ENCODE data around the gene STXBP2. TPM values are rescaled to one million over a fixed set of nuclear protein-coding genes. Genes with fewer than 3 reads are reported as not detected.

STXBP2 gene
- 48.0 TPM for total RNA-seq

DNA sequence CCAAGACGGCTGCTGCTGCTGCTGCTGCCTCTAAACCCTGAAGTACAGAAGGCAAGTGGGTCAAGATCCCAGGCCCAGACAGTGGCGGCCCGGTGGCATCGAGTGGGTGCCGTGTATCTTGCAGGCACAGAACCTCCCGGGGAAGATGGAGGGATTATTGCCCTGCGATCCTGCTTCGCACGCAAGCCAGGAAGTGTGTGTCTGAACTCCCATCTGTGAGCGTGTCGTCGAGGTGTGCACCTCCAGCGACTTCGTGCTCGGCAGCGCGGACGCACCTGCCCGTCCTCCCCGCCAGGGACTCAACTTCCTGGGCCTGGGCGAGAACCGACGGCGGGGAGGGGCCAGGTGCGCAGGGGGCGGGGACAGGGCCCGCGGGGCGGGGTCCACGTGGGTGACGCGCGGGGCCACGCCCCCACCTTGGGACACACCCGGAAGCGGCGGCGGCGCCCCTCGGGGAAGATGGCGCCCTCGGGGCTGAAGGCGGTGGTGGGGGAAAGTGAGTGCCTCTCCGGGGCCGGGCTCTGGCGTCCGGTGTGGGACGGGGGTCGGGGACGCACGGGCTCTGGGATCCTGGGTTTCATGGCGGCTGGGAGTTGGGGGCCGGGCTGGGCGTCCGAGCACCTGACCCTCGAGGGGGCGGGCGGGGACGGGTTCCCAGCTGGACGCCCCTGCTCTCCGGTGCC, at the start of gene STXBP2:
TSS of gene STXBP2 (plus strand) at position 420 of the 683 bp plus-strand sequence. CDS start at position 460, 40 bp downstream.
- peak; percentile 97 for ATAC-seq
- peak; percentile 88 for DNase-seq (ENCODE audit: low spot score)

DNA sequence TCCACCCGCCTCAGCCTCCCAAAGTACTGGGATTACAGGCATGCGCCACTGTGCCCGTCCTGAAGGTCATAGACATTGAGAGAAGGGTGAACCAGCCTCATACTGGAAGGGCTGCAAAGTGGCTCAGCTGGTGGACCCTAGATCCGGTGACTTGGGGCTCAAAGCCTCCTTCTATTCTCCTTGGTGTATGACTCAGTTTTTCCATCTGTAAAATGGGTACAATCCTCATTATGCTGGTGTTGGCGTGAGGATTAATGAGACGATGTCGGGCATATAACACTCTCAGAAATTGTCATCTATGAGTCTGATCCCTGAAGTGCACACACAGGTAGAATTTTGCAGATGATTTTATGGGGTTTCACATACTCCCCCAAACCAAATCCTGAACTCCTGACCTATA, 47.1 kb upstream of the STXBP2 start:
- DNase-seq (ENCODE audit: low spot score) (no peak), ATAC-seq (no peak)

DNA sequence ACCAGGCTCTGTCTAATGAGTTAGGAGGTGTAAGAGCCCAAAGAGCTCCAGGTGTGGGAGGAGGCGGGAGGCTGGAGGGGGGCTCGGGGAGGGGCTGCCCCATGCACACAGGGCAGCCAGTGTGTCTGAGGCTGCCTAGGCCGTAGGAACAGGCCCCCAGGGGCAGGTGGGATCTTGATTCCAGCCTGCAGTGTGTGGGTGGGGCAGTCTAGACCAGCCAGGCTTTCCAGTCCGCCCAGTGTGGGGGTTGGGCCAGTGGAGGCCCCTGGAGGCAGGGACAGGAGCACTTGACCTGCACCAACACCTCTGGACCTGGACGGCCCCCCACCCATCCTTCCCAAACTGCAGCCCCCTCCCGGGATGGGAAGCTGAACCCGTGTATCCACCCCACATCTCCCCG, 46.7 kb upstream of the STXBP2 start:
- DNase-seq (ENCODE audit: low spot score) (no peak), ATAC-seq (no peak)

DNA sequence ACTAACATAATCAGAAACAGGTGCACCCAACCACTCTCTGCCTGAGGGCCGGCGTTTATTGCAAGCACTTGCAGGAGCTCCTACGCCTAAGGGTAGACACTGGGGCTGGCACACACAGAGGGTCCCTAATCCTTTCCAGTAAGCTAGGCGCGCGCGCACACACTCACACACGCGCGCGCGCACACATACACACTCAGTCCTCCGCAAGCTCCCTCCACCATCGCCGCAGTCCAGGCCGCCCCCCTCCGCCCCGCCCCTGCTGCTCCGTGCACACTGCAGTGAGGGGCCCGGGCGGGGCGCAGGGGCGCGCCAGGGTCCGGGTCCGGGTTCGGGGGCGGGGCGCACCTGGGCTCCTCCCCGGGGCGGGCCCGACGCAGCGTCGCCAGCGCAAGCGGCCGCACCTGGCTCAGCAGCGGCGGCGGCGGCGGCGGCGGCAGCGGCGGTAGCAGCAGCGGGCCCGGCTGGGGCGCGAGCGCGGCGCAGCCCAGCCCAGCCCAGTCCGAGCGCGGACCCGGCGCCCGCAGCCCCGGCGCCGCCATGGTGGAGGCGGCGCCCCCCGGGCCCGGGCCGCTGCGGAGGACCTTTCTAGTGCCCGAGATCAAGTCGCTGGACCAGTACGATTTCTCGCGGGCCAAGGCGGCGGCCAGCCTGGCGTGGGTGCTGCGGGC, 41.3 kb upstream of the STXBP2 start, which contains the start of gene CAMSAP3:
TSS of gene CAMSAP3 (plus strand) at position 398 of the 668 bp plus-strand sequence. CDS start at position 538, 140 bp downstream.
- DNase-seq (ENCODE audit: low spot score), result peak; percentile 65
- ATAC-seq, result peak; percentile 93

DNA sequence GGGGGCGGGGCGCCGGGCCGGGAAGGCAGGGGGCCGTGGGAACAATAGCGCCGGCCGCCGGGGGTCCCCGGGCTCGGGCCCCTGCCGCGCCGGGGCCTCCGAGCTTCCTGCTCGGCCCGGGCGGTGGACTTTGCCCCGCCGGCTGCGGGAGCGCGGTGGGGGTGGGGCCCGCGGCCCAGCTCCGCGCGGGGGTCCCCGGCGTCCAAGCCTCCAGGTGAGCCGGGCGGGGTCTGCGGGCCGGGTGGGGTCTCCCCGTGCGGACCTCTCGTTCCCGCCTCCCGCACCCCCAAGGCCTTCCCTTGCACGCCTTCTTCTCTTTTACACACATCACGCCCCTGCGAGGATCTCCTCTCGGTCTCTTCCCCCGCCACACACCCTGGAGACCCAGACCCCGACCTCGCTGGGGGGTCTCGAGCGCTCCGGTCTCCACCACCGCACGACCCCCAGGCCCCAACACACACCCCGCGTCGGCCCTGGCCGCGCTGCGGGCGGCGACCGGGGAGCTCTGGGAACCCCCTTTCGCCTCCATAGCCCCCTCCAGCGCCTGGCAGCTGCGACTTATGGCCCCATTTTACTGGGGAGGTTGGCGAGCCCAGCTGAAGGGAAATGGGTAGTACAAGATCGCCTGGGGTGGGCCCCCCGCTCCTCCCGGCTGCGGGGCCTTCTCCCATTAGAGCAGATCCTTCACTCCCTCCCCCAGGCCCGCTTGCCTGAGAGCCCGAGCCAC, 40.5 kb upstream of the STXBP2 start:
- DNase-seq (ENCODE audit: low spot score), result no peak
- ATAC-seq, result peak; percentile 70

DNA sequence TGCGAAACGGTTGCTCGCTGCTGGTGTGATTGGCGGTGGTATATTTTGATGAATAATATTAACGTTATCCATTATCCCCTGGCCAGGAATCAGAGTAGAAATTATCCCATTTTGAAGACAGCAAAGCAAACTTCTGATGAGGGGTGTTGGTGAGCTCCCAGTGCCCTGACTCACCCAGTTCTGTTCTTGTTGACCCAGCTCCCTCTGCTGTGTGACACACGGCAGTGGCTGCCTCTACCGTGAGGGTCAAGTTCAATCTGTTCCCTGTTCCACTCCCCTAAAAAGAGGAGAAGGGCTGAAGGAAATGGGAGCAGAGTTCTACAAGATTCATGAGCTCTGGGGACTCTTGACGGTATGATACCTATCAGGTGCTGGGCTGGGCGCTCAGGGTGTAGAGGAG, 39.2 kb upstream of the STXBP2 start:
- DNase-seq (ENCODE audit: low spot score) (no peak), ATAC-seq (peak; percentile 14)

DNA sequence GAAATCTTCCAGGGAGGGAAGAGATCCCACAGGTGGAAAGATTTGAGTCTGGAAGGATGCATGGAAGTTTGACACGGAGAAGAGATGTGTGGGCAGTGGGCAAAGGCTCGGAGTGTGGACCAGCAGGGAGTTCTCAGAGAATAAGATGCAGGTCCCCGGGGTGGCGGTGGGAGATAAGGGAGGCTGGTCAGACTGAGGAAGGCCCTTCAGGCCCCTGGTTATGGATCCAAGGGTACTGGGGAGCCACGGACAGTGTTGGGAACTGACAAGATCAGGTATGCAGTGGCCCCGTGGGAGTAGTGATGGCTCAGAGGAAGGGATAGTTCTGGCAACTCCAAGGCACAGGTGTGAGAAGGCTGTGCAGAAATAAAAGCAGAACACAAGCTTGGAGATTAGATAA, 38.7 kb upstream of the STXBP2 start:
- no peak for ATAC-seq
- DNase-seq (ENCODE audit: low spot score), result no peak

DNA sequence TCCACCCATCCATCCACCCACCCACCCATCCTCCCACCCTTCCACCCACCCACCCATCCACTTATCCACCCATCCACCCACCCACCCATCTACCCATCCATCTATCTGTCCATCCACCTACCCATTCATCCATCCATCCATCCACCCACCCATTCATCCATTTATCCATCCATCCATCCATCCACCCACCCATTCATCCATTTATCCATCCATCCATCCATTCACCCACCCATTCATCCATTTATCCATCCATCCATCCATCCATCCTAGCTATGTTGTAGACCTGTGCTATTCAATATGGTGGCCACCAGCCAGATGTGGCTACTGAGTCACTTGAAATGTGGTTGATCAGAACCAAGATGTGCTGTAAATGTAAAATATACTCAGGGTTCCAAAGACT, 36.2 kb upstream of the STXBP2 start:
- no peak for ATAC-seq
- no peak for DNase-seq (ENCODE audit: low spot score)

DNA sequence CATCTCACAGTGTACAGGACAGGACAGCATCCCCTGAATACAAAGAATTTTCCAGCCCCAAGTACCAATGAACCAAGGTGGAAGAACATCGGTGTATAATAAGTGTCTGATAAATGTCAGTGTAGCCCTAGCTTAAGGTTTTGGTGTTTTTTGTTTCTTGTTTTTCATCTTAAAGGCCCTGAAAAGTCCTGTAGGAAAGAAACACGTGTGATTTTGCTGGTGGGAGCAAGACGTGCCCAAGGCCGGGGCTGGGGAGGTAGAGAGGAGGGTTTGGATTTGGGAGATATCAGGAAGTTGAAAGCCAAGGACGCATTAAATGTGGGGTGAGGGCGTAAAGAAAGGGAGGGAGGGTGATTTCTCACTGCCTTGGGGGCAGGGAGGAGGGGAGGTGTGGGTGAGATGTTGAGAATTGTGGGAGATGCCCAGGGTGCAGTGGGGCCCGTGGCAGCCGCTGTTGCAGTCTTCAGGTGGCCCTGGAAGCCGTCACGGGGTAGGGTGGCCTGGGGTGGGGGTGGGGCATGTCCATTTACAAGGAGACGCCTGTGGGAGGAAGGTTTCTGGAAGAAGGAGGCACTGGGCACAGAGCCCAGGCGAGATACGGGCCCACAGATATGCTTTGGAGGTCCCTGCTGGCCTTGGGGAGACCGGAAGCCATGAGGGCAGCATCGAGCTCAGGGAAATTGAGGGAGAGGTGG, 34.5 kb upstream of the STXBP2 start:
- ATAC-seq (peak; percentile 7), DNase-seq (ENCODE audit: low spot score) (no peak)

DNA sequence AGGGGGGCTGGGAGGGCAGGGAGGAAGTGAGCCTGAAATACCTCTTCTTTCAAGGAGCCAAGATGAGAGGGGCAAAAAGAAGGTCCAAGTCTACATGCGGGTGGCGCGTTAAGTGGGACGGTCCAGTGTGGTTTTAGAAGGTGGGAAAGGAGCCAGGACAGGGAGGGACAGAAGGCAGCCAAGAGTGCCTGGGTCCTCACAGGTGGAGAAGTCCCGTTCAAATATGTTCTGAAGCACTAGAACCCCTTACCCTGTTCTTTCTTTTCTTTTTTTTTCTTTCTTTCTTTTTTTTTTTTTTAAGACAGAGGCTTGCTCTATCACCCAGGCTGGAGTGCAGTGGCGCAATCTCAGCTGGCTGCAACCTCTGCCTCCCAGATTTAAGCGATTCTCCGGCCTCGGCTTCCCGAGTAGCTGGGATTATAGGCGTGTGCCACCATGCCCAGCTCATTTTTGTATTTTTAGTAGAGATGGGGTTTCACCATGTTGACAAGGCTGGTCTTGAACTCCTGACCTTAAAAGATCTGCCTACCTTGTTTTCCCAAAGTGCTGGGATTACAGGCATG, 33.9 kb upstream of the STXBP2 start:
- ATAC-seq (peak; percentile 53), DNase-seq (ENCODE audit: low spot score) (no peak)

DNA sequence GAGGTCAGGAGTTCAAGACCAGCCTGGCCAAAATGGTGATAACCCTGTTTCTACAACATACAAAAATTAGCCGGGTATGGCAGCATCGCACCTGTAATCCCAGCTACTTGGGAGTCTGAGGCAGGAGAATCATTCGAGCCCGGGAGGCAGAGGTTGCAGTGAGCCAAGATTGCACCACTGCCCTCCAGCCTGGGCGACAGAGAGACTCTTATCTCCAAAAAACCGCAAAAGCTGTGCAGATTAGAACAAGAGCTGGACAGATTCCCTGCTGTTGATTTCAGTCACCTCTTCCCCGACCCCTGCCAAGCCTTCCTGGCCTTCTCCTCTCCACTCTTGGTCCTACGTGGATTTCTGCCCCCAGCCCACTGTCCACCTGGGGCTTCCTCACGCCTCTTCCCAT, 33.0 kb upstream of the STXBP2 start:
- ATAC-seq (peak; percentile 34), DNase-seq (ENCODE audit: low spot score) (no peak)

DNA sequence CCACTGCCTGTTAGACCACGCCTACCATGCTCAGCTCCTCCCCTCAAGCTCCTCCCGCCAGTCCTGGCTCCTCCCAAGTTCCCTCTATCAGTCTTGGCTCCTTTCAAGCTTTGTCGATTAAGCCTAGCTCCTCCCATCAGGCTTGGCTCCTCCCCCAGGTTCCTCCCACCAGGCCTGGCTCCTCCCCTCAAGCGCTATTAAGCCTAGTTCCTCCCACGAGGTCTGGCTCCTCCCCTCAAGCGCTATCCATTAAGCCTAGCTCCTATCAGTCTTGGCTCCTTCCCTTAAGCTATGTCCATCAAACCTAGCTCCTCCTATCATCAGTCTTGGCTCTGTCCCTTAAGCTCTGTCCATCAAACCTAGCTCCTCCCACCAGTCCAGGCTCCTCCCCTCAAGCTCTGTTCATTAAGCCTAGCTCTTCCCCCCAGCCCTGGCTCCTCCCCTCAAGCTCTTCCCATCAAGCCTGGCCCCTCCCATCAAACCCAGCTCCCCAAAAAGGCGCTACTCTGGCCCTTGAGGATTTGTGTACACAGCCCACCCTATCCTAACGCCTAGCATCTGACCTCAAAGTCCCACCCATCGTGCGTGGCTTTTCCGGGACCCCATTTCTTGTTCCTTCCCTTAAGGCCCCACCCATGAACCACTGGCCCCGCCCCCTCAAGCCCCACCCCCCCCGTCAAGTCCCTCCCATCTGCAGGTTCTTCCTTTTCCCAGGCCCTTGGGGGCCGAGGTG, 31.3 kb upstream of the STXBP2 start:
- DNase-seq (ENCODE audit: low spot score) (no peak), ATAC-seq (peak; percentile 35)

DNA sequence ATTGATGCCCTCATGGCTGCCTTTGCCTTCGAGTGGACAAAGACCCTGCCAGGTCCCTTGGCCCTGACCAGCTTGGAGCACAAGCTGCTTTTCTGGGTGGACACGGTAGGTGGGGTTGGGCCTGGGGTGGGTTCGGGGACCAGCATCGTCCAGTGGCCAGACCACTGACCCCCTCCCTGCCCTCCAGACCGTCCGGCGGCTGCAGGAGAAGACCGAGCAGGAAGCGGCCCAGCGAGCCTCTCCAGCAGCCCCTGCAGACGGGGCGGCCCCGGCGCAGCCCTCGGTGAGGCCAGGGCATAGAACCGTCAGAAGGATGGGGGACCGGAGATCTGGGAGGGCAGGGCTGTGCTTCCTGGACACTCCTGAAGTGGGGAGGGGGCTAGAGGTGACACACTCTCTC, 30.6 kb upstream of the STXBP2 start:
- DNase-seq (ENCODE audit: low spot score) (no peak), ATAC-seq (no peak)

DNA sequence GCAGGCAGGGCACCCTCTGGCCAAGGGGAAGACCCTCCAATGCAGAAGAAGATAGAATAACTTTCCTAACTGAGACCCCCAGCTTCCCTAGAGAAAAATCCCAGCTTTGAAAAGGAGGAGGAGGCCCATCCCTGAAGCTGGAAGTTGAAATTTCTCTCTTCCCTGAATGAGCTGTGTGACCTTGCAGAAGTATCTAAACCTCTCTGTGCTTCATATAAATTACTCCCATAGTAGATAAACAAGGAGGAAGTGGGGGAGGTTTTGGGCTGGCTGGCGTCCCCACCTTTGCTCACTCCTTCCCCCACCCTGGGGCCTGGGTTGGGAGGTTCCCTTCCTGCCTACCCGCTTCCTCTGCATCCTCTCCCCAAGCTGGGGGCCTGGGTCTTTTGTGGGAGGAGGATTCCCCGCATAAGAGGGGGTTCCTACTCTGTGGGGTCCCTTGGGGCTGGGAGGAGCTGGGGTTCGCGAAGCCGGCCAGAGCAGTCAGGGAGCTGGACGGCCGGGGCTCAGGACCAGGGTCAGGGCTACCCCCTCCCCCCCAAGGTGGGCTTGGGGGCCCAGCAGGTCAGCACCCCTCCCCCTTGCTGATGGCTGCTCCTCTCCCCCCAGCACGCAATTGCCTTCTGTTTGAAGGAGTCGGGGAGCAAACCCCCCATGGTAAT, 29.6 kb upstream of the STXBP2 start:
- DNase-seq (ENCODE audit: low spot score), result no peak
- ATAC-seq, result no peak

DNA sequence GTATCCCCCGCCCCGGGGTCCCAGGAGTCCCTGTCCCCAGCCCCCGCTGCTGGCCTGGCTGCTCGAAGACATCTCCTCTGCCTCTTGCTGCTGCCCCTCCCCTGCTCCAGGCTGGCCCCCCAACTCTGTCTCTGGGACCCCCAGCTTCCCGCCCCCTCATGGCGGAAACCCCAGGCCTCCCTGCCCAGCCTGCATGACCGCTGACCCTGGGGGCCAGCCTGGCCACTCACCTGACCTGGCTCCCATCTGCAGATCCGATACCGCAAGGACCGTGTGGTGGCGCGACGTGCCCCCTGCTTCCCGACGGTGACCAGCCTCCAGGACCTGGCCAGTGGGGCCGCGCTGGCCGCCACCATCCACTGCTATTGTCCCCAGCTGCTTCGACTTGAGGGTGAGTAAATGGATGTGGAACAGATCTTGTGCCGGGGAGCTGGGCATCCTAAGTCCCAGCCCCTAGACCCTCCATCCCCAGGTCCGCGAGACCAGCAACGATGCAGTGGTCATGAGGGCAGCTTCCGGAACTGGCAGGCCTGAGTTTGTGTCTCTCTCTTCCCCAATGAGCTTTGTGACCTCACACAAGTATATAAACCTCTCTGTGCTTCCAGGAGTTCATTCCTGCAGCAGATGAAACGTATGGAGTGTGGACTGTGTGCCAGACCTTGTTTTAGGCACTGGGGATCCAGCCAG, 28.9 kb upstream of the STXBP2 start:
- ATAC-seq (no peak), DNase-seq (ENCODE audit: low spot score) (no peak)

DNA sequence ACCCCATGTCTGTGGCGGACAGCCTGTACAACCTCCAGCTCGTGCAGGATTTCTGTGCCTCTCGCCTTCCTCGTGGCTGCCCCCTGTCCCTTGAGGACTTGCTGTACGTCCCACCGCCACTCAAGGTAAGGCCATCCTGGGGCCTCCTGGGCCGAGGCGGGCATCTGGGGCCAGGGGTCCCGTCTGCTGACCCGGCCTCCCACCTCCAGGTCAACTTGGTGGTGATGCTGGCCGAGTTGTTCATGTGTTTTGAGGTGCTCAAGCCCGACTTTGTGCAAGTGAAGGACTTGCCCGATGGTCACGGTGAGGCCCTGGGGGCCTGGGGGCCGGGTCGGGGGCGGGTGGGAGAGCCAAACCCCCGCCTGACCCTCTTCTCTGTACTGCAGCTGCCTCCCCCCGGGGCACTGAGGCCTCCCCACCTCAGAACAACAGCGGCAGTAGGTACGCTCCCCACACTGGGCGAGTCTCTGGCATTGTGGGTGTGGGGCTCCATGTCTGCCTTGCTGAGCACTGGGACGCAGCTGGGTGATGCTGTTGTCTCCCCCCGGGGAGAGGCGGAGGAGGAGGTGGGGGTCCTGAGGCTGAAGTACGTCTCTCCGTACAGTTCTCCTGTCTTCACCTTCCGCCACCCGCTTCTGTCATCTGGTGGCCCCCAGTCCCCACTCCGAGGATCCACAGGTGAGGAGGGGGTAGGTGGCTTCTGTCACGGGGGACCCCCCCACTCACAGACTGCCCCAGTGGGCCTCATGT, 26.2 kb upstream of the STXBP2 start:
- no peak for ATAC-seq
- no peak for DNase-seq (ENCODE audit: low spot score)

DNA sequence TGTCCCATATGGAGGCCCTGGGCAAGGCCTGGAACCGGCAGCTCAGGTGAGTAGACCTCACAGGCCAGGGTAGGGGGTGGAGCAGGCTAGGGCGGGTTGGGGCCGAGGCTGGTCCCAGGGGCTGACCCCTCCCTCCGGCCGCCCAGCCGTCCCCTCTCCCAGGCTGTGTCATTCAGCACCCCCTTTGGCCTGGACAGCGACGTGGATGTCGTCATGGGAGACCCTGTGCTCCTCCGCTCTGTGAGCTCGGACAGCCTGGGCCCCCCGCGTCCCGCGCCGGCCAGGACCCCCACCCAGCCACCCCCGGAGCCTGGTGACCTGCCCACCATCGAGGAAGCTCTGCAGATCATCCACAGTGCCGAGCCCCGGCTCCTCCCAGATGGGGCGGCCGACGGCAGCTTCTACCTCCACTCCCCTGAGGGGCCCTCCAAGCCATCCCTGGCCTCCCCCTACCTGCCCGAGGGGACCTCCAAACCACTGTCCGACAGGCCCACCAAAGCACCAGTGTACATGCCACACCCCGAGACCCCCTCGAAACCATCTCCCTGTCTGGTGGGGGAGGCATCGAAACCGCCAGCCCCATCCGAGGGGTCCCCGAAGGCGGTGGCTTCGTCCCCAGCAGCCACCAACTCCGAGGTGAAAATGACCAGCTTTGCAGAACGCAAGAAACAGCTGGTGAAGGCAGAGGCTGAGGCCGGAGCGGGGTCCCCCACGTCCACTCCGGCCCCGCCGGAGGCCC, 25.2 kb upstream of the STXBP2 start:
- DNase-seq (ENCODE audit: low spot score), result no peak
- no peak for ATAC-seq
